IMR-90 (cell line): Measurements from ENCODE around the gene NPPA. TPM values are rescaled to one million over a fixed set of nuclear protein-coding genes. Genes with fewer than 3 reads are reported as not detected.

Experiments
- ATAC-seq: fragments of 200-7000 bp; cut with Tn5 transposase; 2 replicates; pipeline ENCODE4 v1.9.1; 2020; ENCODE audit warnings: low read depth, mild to moderate bottlenecking, moderate library complexity
- BruUV-seq: library from RNA; stranded (reverse); fragments of 400-500 nt; replicated peaks from 2 replicates; lab custom pipeline; 2021; lab: Mats Ljungman, UMichigan
- CTCF ChIA-PET: fragments of 300-600 bp; formaldehyde crosslinking; extraction: SDS; loops from one replicate; lab custom pipeline; 2021; ENCODE audit warnings: antibody characterized with exemption; lab: Yijun Ruan, JAX
- POLR2A ChIA-PET: fragments of 300-600 bp; sonication (Branson Sonifier 250); formaldehyde crosslinking; loops from one replicate; lab custom pipeline; 2022; ENCODE audit warnings: antibody characterized with exemption; ENCODE audit not compliant: unreplicated experiment; lab: Charles Lee
- DNase-seq: peaks from one replicate; pipeline ENCODE4 v3.0.0; 2013
- H2AFZ ChIP-seq: replicated peaks from 2 replicates; pipeline ENCODE3; 2013; ENCODE audit warnings: low read length, mild to moderate bottlenecking; ENCODE audit not compliant: poor library complexity
- H2AK5ac ChIP-seq: 2 replicates; pipeline ENCODE4 v1.6.1; 2013; ENCODE audit warnings: low read depth, low read length, inconsistent platforms
- H2AK9ac ChIP-seq: replicated peaks from 2 replicates; pipeline ENCODE3; 2013; ENCODE audit warnings: mild to moderate bottlenecking, low read depth, low read length, moderate library complexity; ENCODE audit not compliant: poor library complexity
- H2BK120ac ChIP-seq: 2 replicates; pipeline ENCODE4 v1.6.1; 2013; ENCODE audit warnings: low read depth, low read length, inconsistent platforms
- H2BK15ac ChIP-seq: 3 replicates; pipeline ENCODE4 v1.6.1; 2013; ENCODE audit warnings: low read depth, low read length, inconsistent platforms
- H2BK20ac ChIP-seq: 2 replicates; pipeline ENCODE4 v1.6.1; 2013; ENCODE audit warnings: low read depth, mild to moderate bottlenecking, inconsistent platforms, low read length, moderate library complexity
- H2BK5ac ChIP-seq: 2 replicates; pipeline ENCODE4 v1.6.1; 2013; ENCODE audit warnings: mild to moderate bottlenecking, low read depth, low read length, inconsistent platforms; ENCODE audit not compliant: poor library complexity, severe bottlenecking
- H3K14ac ChIP-seq: replicated peaks from 2 replicates; pipeline ENCODE4 v1.6.1; 2013; ENCODE audit warnings: low read depth, low read length, inconsistent platforms
- H3K18ac ChIP-seq: 2 replicates; pipeline ENCODE4 v1.6.1; 2013; ENCODE audit warnings: low read depth, low read length, control low read depth
- H3K23ac ChIP-seq: 2 replicates; pipeline ENCODE4 v1.6.1; 2013; ENCODE audit warnings: low read depth, low read length, inconsistent platforms
- H3K27ac ChIP-seq: 2 replicates; pipeline ENCODE4 v1.5.1; 2013; ENCODE audit warnings: mild to moderate bottlenecking, control low read depth, low read length; ENCODE audit not compliant: insufficient read depth
- H3K27me3 ChIP-seq: 2 replicates; pipeline ENCODE4 v1.6.1; 2013; ENCODE audit warnings: low read length; ENCODE audit not compliant: control insufficient read depth, insufficient read depth
- H3K36me3 ChIP-seq: 2 replicates; pipeline ENCODE4 v1.6.1; 2013; ENCODE audit warnings: low read length, mixed read lengths; ENCODE audit not compliant: control insufficient read depth, insufficient read depth
- H3K4ac ChIP-seq: 2 replicates; pipeline ENCODE4 v1.6.1; 2013; ENCODE audit warnings: low read depth, low read length, inconsistent platforms
- H3K4me1 ChIP-seq: 2 replicates; pipeline ENCODE4 v1.6.1; 2013; ENCODE audit warnings: low read length, mixed read lengths; ENCODE audit not compliant: control insufficient read depth, insufficient read depth
- H3K4me2 ChIP-seq: 2 replicates; pipeline ENCODE4 v1.6.1; 2013; ENCODE audit warnings: low read depth, mild to moderate bottlenecking, control low read depth, low read length, moderate library complexity
- H3K4me3 ChIP-seq: 2 replicates; pipeline ENCODE4 v1.5.1; 2013; ENCODE audit warnings: low read depth, mild to moderate bottlenecking, control low read depth, low read length, moderate library complexity; ENCODE audit not compliant: insufficient read depth
- H3K56ac ChIP-seq: 2 replicates; pipeline ENCODE4 v1.6.1; 2013; ENCODE audit warnings: low read length, inconsistent platforms; ENCODE audit not compliant: insufficient read depth; ENCODE audit errors: extremely low read depth
- H3K79me1 ChIP-seq, 2 experiments: 2 replicates each; pipeline ENCODE4 v1.6.1; 2013; ENCODE audit warnings: low read length in 2 of 2, inconsistent platforms in 1 of 2, low read depth in 1 of 2
- H3K9ac ChIP-seq: 2 replicates; pipeline ENCODE4 v1.6.1; 2013; ENCODE audit warnings: low read depth, low read length, control low read depth
- H3K9me1 ChIP-seq: 2 replicates; pipeline ENCODE4 v1.6.1; 2013; ENCODE audit warnings: low read length, inconsistent platforms; ENCODE audit not compliant: insufficient read depth
- H3K9me3 ChIP-seq: 2 replicates; pipeline ENCODE4 v1.6.1; 2013; ENCODE audit warnings: low read length; ENCODE audit not compliant: control insufficient read depth, insufficient read depth
- H4K20me1 ChIP-seq: 2 replicates; pipeline ENCODE4 v1.6.1; 2013; ENCODE audit warnings: low read length, inconsistent platforms; ENCODE audit not compliant: insufficient read depth
- H4K5ac ChIP-seq: 2 replicates; pipeline ENCODE4 v1.6.1; 2013; ENCODE audit warnings: mild to moderate bottlenecking, low read depth, low read length, control low read depth
- H4K8ac ChIP-seq, 2 experiments: 2 replicates each; pipeline ENCODE4 v1.6.1; 2013; ENCODE audit warnings: low read depth in 2 of 2, low read length in 2 of 2, control low read depth in 1 of 2, inconsistent platforms in 1 of 2
- H4K91ac ChIP-seq: 2 replicates; pipeline ENCODE4 v1.6.1; 2013; ENCODE audit warnings: low read depth, low read length, inconsistent platforms; ENCODE audit not compliant: insufficient read depth
- BHLHE40 ChIP-seq: fragments of 150-350 bp; IDR thresholded peaks from 2 replicates; pipeline ENCODE4 v1.6.1; 2016; ENCODE audit warnings: mild to moderate bottlenecking, low read depth, low read length
- CEBPB ChIP-seq: IDR thresholded peaks from 2 replicates; pipeline ENCODE4 v1.6.1; 2012; ENCODE audit warnings: low read depth, low read length, improper control_type of control experiment
- CHD1 ChIP-seq: IDR thresholded peaks from 2 replicates; pipeline ENCODE4 v1.6.1; 2012; ENCODE audit warnings: low read depth, low read length, improper control_type of control experiment
- FOS ChIP-seq: fragments of 150-350 bp; IDR thresholded peaks from 2 replicates; pipeline ENCODE4 v1.6.1; 2016; ENCODE audit warnings: low read depth, low read length
- MAFK ChIP-seq: IDR thresholded peaks from 2 replicates; pipeline ENCODE4 v1.6.1; 2012; ENCODE audit warnings: low read depth, low read length, improper control_type of control experiment
- MAZ ChIP-seq: IDR thresholded peaks from 2 replicates; pipeline ENCODE4 v1.6.1; 2012; ENCODE audit warnings: low read depth, mild to moderate bottlenecking, low read length, improper control_type of control experiment, moderate library complexity, borderline replicate concordance
- NFE2L2 ChIP-seq: fragments of 150-350 bp; IDR thresholded peaks from 2 replicates; pipeline ENCODE4 v1.6.1; 2016; ENCODE audit warnings: low read depth, mild to moderate bottlenecking, low read length
- POLR2A ChIP-seq: IDR thresholded peaks from 2 replicates; pipeline ENCODE4 v1.6.1; 2012; ENCODE audit warnings: mild to moderate bottlenecking, low read depth, low read length
- RAD21 ChIP-seq: IDR thresholded peaks from 2 replicates; pipeline ENCODE4 v1.6.1; 2012; ENCODE audit warnings: low read length, improper control_type of control experiment
- RCOR1 ChIP-seq: IDR thresholded peaks from 2 replicates; pipeline ENCODE4 v1.6.1; 2012; ENCODE audit warnings: mild to moderate bottlenecking, low read length, improper control_type of control experiment; ENCODE audit not compliant: insufficient replicate concordance
- RFX5 ChIP-seq: IDR thresholded peaks from 2 replicates; pipeline ENCODE4 v1.8.0; 2012; ENCODE audit warnings: low read depth, mild to moderate bottlenecking, low read length, moderate library complexity
- SMC3 ChIP-seq: fragments of 150-350 bp; IDR thresholded peaks from 2 replicates; pipeline ENCODE4 v1.6.1; 2016; ENCODE audit warnings: low read depth, mild to moderate bottlenecking, antibody characterized with exemption, low read length, moderate library complexity
- WGBS, 2 experiments: methylation state at CpG; one replicate each; pipeline versions ENCODE4 v1.1.5 to v1.1.7; 2013; ENCODE audit warnings: missing lambda C conversion rate in 2 of 2; ENCODE audit not compliant: insufficient read length in 1 of 2; ENCODE audit errors: extremely low coverage in 2 of 2; 5-methylcytosine and 5-hydroxymethylcytosine counted together
- dilution Hi-C: fragments of 300-500 bp; cut with HindIII; formaldehyde crosslinking; loops from one replicate; pipeline ENCODE4 v1.14.3; 2018; ENCODE audit warnings: low sequenced_read_pairs; ENCODE audit not compliant: unreplicated experiment
- in situ Hi-C: fragments of 300-500 bp; cut with MboI; formaldehyde crosslinking; loops from 3 replicates; pipeline ENCODE4 v1.14.3; 2019; ENCODE audit warnings: low sequenced_read_pairs, inconsistent platforms, mixed read lengths
- intact Hi-C: fragments of 100-400 bp; cut with micrococcal nuclease; formaldehyde crosslinking; loops from 2 replicates; pipeline ENCODE4 v1.10.0; 2022
- polyA plus RNA-seq, 3 experiments: library from polyadenylated mRNA; depleted of rRNA; stranded (reverse); fragments of >200 nt; gene quantifications; 2 replicates each; pipeline ENCODE4 v1.2.3, GENCODE V29; 2012; ENCODE audit warnings: low replicate concordance in 1 of 3
- total RNA-seq: library from RNA; depleted of rRNA; stranded (reverse); fragments of >200 nt; gene quantifications from 2 replicates; pipeline ENCODE4 v1.2.3, GENCODE V29; 2012
- TF ChIP-seq, protein P1 (sequence below): fragments of 150-350 bp; IDR thresholded peaks from 2 replicates; pipeline ENCODE4 v1.6.1; 2017; ENCODE audit warnings: mild to moderate bottlenecking, antibody characterized with exemption, low read length, low read depth
- TF ChIP-seq, protein P2 (sequence below): fragments of 150-350 bp; IDR thresholded peaks from 2 replicates; pipeline ENCODE4 v1.6.1; 2016; ENCODE audit warnings: low read depth, mild to moderate bottlenecking, low read length, moderate library complexity, borderline replicate concordance
- TF ChIP-seq, protein P3 (sequence below): conservative IDR thresholded peaks from 2 replicates; pipeline ENCODE4 v1.5.1; 2012; ENCODE audit warnings: mild to moderate bottlenecking, low read depth, low read length, improper control_type of control experiment

The NPPA gene
- total and polyA plus RNA-seq, 2 of the 4 experiments (the other 2 are of a cell fraction): not detected

DNA sequence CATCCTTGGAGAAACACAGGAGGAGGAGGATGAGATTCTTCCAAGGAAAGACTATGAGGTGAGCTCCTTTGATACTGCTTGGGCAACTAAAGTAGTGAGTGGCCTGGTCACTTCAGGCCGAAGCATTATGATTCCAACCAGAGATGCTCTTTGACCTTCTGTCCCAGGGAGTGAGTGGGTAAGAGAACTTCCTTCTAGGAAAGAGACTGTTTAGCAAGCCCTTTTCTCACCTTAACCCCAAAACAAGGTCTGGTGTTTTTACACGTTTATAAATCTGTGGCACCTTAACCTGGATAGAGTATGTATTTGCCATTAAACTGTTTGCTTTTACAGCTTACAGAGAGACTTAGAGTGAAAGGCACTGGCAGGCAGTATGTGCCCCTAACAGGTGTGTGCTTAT lies 40.5 kb downstream of the NPPA start:
- ChIA-PET POLR2A (no interaction called here), CTCF (interaction anchor here (1.2 kb wide), 1 partner anchor 22 kb away, joined by 3 read pairs; no protein-coding TSS in a partner anchor)
- Histone ChIP-seq H3K23ac (no peak overlapping the region), H3K27me3 (no peaks in the 10 kb centered on the region), H3K9me1 (no peaks in the 10 kb centered on the region; the same call in 1 of the 2 replicates), H4K91ac (no peak overlapping the region), H2AK5ac (peak overlapping the region; percentile 49), H3K4me2 (peak overlapping the region; percentile 94), H3K4me1 (peaks cover 12% of the 10 kb centered on the region), H3K36me3 (peaks cover 15% of the 10 kb centered on the region), H3K18ac (no peak overlapping the region), H3K9me3 (no peaks in the 10 kb centered on the region), H4K20me1 (peaks cover 3% of the 10 kb centered on the region; the same call in 1 of the 2 replicates), H3K4ac (no peak overlapping the region), H3K79me1 (peaks cover 12 to 63% of the 10 kb centered on the region in 2 experiments; a peak in 3 of 4 replicates), H2AFZ (no peak overlapping the region), H2BK15ac (no peak overlapping the region), H3K14ac (no peak overlapping the region), H3K56ac (no peak overlapping the region), H2BK5ac (no peak overlapping the region), H2BK20ac (no peak overlapping the region), H3K27ac (no peak overlapping the region), H2BK120ac (no peak overlapping the region), H2AK9ac (peak overlapping the region; percentile 76), H3K4me3 (no peak overlapping the region), H3K9ac (no peak overlapping the region), H4K8ac (no peak overlapping the region), H4K5ac (no peak overlapping the region)
- no peak for DNase-seq
- intact Hi-C loops: no loop called here
- no TSS peak for BruUV-seq
- dilution Hi-C loops: no loop called here
- TF ChIP-seq RFX5: no peak
- no peak for TF ChIP-seq BHLHE40
- TF ChIP-seq CHD1: no peak
- no peak for TF ChIP-seq NFE2L2
- TF ChIP-seq SMC3: no peak
- TF ChIP-seq, protein P1, sequence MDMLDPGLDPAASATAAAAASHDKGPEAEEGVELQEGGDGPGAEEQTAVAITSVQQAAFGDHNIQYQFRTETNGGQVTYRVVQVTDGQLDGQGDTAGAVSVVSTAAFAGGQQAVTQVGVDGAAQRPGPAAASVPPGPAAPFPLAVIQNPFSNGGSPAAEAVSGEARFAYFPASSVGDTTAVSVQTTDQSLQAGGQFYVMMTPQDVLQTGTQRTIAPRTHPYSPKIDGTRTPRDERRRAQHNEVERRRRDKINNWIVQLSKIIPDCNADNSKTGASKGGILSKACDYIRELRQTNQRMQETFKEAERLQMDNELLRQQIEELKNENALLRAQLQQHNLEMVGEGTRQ: no peak
- TF ChIP-seq, protein P2, sequence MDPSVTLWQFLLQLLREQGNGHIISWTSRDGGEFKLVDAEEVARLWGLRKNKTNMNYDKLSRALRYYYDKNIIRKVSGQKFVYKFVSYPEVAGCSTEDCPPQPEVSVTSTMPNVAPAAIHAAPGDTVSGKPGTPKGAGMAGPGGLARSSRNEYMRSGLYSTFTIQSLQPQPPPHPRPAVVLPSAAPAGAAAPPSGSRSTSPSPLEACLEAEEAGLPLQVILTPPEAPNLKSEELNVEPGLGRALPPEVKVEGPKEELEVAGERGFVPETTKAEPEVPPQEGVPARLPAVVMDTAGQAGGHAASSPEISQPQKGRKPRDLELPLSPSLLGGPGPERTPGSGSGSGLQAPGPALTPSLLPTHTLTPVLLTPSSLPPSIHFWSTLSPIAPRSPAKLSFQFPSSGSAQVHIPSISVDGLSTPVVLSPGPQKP: no peak
- TF ChIP-seq, protein P3, sequence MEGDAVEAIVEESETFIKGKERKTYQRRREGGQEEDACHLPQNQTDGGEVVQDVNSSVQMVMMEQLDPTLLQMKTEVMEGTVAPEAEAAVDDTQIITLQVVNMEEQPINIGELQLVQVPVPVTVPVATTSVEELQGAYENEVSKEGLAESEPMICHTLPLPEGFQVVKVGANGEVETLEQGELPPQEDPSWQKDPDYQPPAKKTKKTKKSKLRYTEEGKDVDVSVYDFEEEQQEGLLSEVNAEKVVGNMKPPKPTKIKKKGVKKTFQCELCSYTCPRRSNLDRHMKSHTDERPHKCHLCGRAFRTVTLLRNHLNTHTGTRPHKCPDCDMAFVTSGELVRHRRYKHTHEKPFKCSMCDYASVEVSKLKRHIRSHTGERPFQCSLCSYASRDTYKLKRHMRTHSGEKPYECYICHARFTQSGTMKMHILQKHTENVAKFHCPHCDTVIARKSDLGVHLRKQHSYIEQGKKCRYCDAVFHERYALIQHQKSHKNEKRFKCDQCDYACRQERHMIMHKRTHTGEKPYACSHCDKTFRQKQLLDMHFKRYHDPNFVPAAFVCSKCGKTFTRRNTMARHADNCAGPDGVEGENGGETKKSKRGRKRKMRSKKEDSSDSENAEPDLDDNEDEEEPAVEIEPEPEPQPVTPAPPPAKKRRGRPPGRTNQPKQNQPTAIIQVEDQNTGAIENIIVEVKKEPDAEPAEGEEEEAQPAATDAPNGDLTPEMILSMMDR: no peak
- TF ChIP-seq POLR2A: no peak
- TF ChIP-seq CEBPB: no peak
- TF ChIP-seq RAD21: no peak
- no peak for TF ChIP-seq MAZ
- no peak for TF ChIP-seq FOS
- no peak for TF ChIP-seq RCOR1
- TF ChIP-seq MAFK: no peak
- WGBS, 2 experiments: no CpG with 5 or more reads among the region's 2 CpGs
- in situ Hi-C loops: no loop called here
- ATAC-seq: no peak
